PC-3 (cell line): ENCODE data around the gene IMPA2. TPM values are rescaled to one million over a fixed set of nuclear protein-coding genes. Genes with fewer than 3 reads are reported as not detected.

ENCODE experiments used
- ATAC-seq: fragments of 200-7000 bp; cut with Tn5 transposase; 2 replicates; pipeline ENCODE4 v1.9.1; 2020; ENCODE audit warnings: mild to moderate bottlenecking, moderate library complexity
- BruUV-seq: library from RNA; stranded (reverse); fragments of 400-500 nt; replicated peaks from 2 replicates; lab custom pipeline; 2021; lab: Mats Ljungman, UMichigan
- CTCF ChIA-PET: fragments of 300-600 bp; sonication (Branson Sonifier 250); formaldehyde crosslinking; loops from one replicate; lab custom pipeline; 2022; ENCODE audit warnings: antibody characterized with exemption; lab: Charles Lee
- POLR2A ChIA-PET: fragments of 300-600 bp; sonication (Branson Sonifier 250); formaldehyde crosslinking; loops from one replicate; lab custom pipeline; 2022; ENCODE audit warnings: antibody characterized with exemption; ENCODE audit not compliant: unreplicated experiment; lab: Charles Lee
- DNase-seq: peaks from one replicate; pipeline ENCODE4 v3.0.0-alpha.2; 2015
- H2AFZ ChIP-seq: fragments of 300-600 bp; sonication (generic); 2 replicates; pipeline ENCODE4 v1.6.0; 2016; ENCODE audit warnings: antibody characterized with exemption, low read length
- H3F3A ChIP-seq: fragments of 300-600 bp; sonication (generic); one replicate; pipeline ENCODE4 v1.6.0; 2017; ENCODE audit warnings: antibody characterized with exemption, low read length, control low read depth, mild to moderate bottlenecking; ENCODE audit not compliant: unreplicated experiment
- H3K27ac ChIP-seq: fragments of 300-600 bp; sonication (generic); 2 replicates; pipeline ENCODE4 v1.5.1; 2016; ENCODE audit warnings: mild to moderate bottlenecking, low read length
- H3K27me3 ChIP-seq: fragments of 300-600 bp; sonication (generic); 2 replicates; pipeline ENCODE4 v1.6.1; 2016; ENCODE audit warnings: low read length, mixed read lengths
- H3K36me3 ChIP-seq: fragments of 300-600 bp; sonication (generic); 2 replicates; pipeline ENCODE4 v1.6.1; 2016; ENCODE audit warnings: low read depth, mixed run types, low read length, mixed read lengths
- H3K4me1 ChIP-seq: fragments of 300-600 bp; sonication (generic); 2 replicates; pipeline ENCODE4 v1.5.1; 2016; ENCODE audit warnings: low read length; ENCODE audit not compliant: insufficient read depth
- H3K4me2 ChIP-seq: fragments of 300-600 bp; sonication (generic); 2 replicates; pipeline ENCODE4 v1.6.0; 2016; ENCODE audit warnings: low read length
- H3K4me3 ChIP-seq: fragments of 300-600 bp; sonication (generic); 2 replicates; pipeline ENCODE4 v1.5.1; 2016; ENCODE audit warnings: mild to moderate bottlenecking, low read length, mixed read lengths
- H3K79me2 ChIP-seq: fragments of 300-600 bp; sonication (generic); 2 replicates; pipeline ENCODE4 v1.6.1; 2017; ENCODE audit warnings: low read length, mixed read lengths
- H3K9ac ChIP-seq: fragments of 300-600 bp; sonication (generic); 2 replicates; pipeline ENCODE4 v1.6.0; 2016; ENCODE audit warnings: mild to moderate bottlenecking, low read length
- H3K9me2 ChIP-seq: fragments of 300-600 bp; sonication (generic); replicated peaks from 2 replicates; pipeline ENCODE4 v1.6.1; 2016; ENCODE audit warnings: mixed run types, low read length, mixed read lengths
- H3K9me3 ChIP-seq: fragments of 300-600 bp; sonication (generic); 2 replicates; pipeline ENCODE4 v1.6.1; 2016; ENCODE audit warnings: low read length, mixed read lengths
- H4K20me1 ChIP-seq: fragments of 300-600 bp; sonication (generic); 2 replicates; pipeline ENCODE4 v1.6.1; 2016; ENCODE audit warnings: low read length, mixed read lengths
- CTCF ChIP-seq: fragments of 300-600 bp; sonication (generic); conservative IDR thresholded peaks from 2 replicates; pipeline ENCODE4 v1.5.1; 2017; ENCODE audit warnings: antibody characterized with exemption, low read depth, mild to moderate bottlenecking, low read length
- EZH2 ChIP-seq: fragments of 300-600 bp; sonication (generic); IDR thresholded peaks from one replicate; pipeline ENCODE4 v1.6.1; 2017; ENCODE audit warnings: antibody characterized with exemption, mild to moderate bottlenecking, low read length; ENCODE audit not compliant: unreplicated experiment
- EZH2phosphoT487 ChIP-seq: fragments of 300-600 bp; sonication (generic); IDR thresholded peaks from 2 replicates; pipeline ENCODE4 v1.6.1; 2018; ENCODE audit warnings: mild to moderate bottlenecking, antibody characterized with exemption, low read length, borderline replicate concordance
- intact Hi-C: fragments of 100-400 bp; cut with micrococcal nuclease; formaldehyde crosslinking; loops from 2 replicates; pipeline ENCODE4 v1.9.0; 2023
- total RNA-seq: library from RNA; depleted of rRNA; stranded (reverse); fragments of >200 nt; gene quantifications from 2 replicates; pipeline ENCODE4 v1.2.3, GENCODE V29; 2014

Gene IMPA2
- total RNA-seq, 1 experiment from 2014 or later: 38.2 TPM

GRCh38 chr18:12014086-12014485, 32.8 kb downstream of the IMPA2 start:
- Histone ChIP-seq H3K27ac (no peak overlapping the region), H3K4me2 (no peak overlapping the region), H3K9me2 (no peaks in the 10 kb centered on the region), H3K4me3 (no peak overlapping the region), H3F3A (no peaks in the 10 kb centered on the region), H3K9ac (no peak overlapping the region), H4K20me1 (no peaks in the 10 kb centered on the region), H3K36me3 (no peaks in the 10 kb centered on the region), H3K27me3 (no peaks in the 10 kb centered on the region), H3K9me3 (no peaks in the 10 kb centered on the region), H3K4me1 (no peaks in the 10 kb centered on the region; the same call in 1 of the 2 replicates), H2AFZ (no peak overlapping the region), H3K79me2 (no peaks in the 10 kb centered on the region)
- TF ChIP-seq CTCF (no peak), EZH2 (no peak), EZH2phosphoT487 (no peak)
- ATAC-seq (no peak), DNase-seq (no peak)
- intact Hi-C loops: no loop called here
- CTCF ChIA-PET: interaction anchor here (0.5 to 0.9 kb wide), 2 partner anchors 25 to 34 kb away, joined by 4 to 6 read pairs; no protein-coding TSS in a partner anchor
- POLR2A ChIA-PET: no interaction called here
- BruUV-seq: no TSS peak

- no peak overlapping the region for H3K4me2 ChIP-seq
- CTCF ChIA-PET: interaction anchor here (0.6 to 0.9 kb wide), 2 partner anchors 25 to 1855 kb away, joined by 4 to 7 read pairs; no protein-coding TSS in a partner anchor
Measured at GRCh38 chr18:12014521-12015415, 33.5 kb downstream of the IMPA2 start.

More at GRCh38 chr18:12014521-12015415, 33.5 kb downstream of the IMPA2 start:
- no peak overlapping the region for H2AFZ ChIP-seq
- H3K4me3 ChIP-seq: no peak overlapping the region
- no peaks in the 10 kb centered on the region for H3K9me2 ChIP-seq
- peak; percentile 22; the same call in 1 of the 2 replicates for ATAC-seq
- peak overlapping the region; percentile 17; the same call in 1 of the 2 replicates for H3K9ac ChIP-seq
- no TSS peak for BruUV-seq
- intact Hi-C loops: no loop called here
- POLR2A ChIA-PET: no interaction called here
- H3K36me3 ChIP-seq: no peaks in the 10 kb centered on the region
- DNase-seq: no peak
- no peaks in the 10 kb centered on the region for H3K9me3 ChIP-seq
- no peaks in the 10 kb centered on the region for H3K27me3 ChIP-seq
- H4K20me1 ChIP-seq: no peaks in the 10 kb centered on the region
- H3F3A ChIP-seq: no peaks in the 10 kb centered on the region
- peak overlapping the region; percentile 60 for H3K27ac ChIP-seq
- no peak for TF ChIP-seq EZH2phosphoT487
- TF ChIP-seq CTCF: no peak
- TF ChIP-seq EZH2: no peak
- no peaks in the 10 kb centered on the region; the same call in 1 of the 2 replicates for H3K4me1 ChIP-seq
- H3K79me2 ChIP-seq: no peaks in the 10 kb centered on the region
